DMS153 (cell line): ENCODE results near the gene ALG5.

Experiments used
- DNase-seq: peaks from one replicate; lab custom pipeline; 2025; lab: John Stamatoyannopoulos, UW

Gene ALG5

DNA sequence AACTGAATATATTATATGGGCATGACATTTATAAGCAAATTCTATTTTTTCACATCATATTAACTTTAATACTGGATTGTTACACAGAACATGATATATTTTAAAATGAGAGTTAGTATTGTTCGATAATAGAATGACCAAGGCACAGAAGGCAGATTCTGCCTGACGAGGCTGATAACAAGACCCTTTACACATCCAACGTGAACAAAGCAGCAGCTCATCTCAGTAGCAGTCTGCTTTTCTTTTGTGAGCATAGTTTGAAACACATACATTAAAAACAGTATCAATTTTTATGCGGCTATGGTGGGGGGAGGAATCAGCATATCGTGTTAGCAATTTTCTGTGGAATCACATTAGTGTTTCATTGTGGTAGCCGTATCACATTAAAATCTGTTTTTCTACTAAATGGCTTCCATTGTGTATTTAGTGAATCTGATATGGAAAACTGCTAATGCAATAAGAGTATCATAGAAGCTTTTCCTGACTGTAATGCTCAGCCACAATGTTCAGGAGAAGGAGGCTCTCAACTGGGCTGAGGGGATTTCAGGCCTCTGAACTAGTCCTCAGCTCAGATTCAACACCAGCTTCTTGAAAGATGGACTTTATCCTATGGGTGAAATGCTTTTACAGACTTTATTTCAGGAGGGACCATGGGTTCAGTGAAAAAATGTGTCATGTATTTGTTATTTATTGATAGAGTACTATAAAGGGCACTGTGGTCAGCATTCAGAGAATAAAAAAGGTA, 83.1 kb downstream of the ALG5 start:
- no peak for DNase-seq

DNA sequence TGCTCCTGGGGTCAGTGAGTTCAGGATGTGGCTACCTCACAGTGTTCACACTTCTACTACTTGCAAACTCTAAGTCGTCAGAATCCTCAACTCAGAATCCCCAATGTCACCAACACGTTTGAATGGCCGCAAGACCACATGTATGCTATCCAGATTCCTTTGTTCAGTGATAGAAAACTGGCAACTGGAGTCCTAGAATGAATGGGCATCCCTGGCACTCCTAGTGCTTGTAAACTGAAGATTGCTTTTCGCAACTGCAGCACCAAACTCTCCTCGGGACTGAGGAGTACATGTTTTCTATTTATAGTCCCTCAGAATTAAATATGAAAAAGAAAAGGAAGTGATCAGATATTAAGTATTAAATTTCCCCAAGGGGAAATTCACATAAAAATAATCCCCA, 84.0 kb downstream of the ALG5 start:
- DNase-seq: peak; percentile 24

DNA sequence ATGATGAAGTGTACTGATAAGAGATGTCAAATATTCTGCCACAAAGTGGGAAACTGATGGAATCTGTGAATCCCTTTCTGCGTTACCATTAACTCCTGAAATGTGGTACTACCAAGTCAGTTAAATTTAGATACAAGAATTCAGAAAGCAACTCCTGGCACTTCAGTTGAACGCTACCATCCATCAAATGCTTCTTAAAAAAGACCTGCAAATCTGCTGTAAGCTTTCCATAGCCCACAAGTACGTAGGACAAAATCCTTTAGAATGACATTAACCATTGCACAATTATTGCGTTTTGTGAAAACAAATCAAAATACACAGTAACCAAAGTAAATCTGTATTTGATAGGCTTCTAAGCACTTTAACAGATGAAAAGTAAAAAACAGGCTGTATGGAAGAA, 84.5 kb downstream of the ALG5 start:
- no peak for DNase-seq

DNA sequence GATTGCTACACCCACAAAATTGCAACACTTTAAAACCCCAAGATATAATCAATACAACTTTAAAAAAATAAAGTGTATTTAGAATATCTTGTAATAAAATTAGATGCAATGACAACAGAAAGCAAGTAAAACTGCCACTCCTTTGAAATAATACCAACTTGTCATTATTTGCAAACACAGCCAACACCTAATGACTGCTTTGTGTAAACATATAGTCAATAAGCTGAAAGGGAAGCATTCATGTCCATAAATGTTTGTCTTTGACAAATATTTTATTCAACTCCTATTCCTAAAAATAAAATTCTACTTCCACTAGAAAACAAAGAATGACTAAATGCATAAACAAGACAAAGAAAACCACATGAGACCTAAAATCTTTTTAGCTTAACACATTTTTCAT, 85.7 kb downstream of the ALG5 start:
- peak; percentile 72 for DNase-seq

DNA sequence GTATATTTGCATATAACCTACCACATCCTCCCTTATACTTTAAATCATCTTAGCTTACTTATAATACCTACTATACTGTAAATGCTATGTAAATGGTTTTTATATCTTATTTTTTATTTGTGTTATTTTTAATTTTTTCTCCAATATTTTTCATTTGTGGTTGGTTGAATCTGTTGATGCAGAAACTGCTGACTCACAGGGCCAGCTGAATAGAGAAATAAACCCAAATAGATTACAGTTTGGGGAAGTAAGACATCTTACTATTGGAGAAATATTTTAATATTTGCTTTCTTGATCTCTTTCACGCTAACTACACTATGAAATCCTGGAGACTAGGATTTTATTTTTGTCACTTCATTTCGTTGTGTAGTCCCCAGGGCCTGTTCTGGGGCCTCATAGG, 86.2 kb downstream of the ALG5 start:
- DNase-seq: no peak

DNA sequence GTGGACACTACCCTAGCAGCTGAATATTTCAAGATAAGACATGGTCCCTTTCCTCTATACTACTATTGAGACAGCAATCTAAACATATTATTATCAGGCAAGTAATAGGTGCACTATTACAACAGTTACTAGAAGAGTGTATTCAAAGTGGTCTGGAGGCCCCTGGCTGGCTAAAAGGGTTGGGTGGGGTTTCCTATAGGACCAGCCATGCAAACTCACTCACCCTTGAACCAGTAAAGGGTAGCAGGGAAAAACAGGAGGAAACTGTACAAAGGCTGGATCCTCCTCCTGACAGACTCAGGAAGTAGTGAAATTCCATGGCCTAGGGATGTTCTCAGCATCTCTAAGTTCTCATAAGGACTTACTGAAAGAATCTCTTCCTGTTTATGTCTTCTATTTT, 86.8 kb downstream of the ALG5 start:
- no peak for DNase-seq

DNA sequence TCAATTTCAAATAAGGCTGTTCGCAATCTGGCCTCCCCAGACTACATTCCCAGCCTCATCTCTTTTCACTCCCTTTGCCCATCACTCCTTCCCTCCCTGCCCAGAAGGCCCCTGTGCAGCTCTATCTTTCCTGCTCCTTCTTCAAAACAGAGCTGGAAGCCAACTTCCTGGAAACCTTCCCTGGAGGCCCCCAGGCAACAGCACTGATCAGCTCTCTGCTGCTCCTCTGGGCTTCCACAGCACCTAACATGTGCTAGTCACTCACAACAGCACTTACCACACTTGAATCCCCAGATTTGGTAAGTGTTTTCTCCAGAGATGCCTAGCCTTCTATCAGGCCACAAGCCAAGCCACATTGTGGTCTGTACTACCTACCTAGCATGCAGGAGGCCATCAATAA, 88.6 kb downstream of the ALG5 start:
- no peak for DNase-seq

DNA sequence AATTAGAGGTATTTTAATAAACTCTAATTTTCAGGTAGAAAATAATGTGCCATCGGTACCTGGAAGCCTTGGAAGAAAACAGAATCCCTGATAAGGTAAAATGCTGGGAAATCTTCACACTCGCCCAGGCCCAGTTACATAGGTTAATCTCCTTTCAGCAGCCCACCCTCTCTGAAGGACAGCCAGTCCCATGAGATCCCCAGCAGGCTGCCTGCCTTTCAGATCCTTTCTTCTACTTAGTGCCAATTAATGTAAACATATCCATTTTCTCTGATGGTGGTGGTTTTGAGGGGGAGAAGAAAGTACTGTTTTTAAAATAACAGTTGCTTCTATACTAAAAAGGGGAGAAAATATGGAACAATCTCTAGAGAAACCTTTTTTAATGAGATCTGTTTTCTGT, 91.3 kb downstream of the ALG5 start:
- no peak for DNase-seq

DNA sequence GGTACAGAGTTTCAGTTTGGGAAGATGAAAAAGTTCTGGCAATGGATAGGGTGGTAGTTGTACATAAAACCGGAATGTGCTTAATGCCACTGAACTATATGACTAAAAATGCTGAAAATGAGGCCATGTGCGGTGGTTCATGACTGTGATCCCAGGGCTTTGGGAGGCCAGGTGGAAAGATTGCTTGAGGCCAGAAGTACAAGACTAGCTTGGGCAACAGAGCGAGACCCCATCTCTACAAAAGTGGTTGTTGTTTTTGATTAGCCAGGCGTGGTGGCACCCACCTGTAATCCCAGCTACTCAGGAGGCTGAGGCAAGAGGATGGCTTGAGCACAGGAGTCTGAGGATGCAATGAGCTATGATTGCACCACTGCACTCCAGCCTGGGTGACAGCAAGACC, 91.9 kb downstream of the ALG5 start:
- no peak for DNase-seq

DNA sequence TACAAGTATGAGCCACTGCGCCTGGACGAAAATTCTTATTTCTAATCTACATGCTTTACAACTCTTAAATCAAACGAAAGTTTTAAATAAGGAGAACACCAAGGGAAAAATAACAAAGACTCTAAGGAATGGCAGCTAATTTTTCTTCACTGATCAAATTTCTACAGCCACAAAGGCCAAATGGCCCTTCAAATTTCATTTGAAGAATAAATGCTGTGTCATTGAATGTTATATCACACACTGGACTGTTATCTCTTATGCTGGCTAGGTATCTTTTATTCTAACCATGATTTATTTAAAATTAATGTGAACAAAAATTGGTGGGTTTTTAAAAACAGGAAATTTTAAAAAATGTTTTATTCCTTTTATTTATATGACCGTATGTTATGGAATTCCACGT, 93.2 kb downstream of the ALG5 start:
- DNase-seq: no peak

DNA sequence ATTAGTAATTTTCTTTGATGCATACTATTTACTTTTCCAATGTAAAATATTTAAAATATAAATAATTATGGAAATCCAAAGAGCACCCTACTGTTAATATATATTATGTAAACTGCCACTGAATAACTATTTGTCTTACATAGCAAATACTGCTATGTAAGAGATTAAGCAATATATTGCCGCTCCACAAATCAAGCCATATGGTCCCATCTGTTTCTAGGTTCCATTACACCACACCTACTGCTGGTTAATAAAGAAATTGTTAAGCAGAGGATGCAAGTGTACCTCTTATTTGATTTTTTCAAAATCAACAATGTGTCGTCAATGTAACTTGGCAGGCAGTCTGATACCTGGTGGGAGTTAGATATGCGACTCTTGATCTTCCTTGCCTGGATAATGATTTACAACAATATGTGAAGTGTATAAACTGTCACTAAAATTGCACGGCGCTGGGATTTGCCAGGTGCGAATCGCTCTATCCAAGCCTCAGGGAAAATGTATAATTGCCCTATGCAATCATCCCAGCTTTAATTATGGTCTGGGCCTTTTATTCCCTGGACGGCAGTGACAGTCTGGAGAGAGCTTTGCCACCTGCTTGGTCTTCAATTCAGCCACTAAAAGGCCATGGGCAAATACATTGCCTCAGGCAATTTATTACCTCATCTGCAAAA, 95.1 kb downstream of the ALG5 start:
- DNase-seq: peak; percentile 99
